GM19372 (cell line): ENCODE results near the gene ALPG.
"Not testable (repeated sequence)": the region's sequence is repeated elsewhere in the genome, so short reads cannot be mapped to it uniquely, and the experiment has no call there.

ENCODE experiments used
- ATAC-seq: cut with Tn5 transposase; IDR thresholded peaks from one replicate; pipeline ENCODE4 v1.9.1; 2021; ENCODE audit warnings: mild to moderate bottlenecking, low read depth, moderate library complexity; ENCODE audit not compliant: unreplicated experiment

Gene ALPG

GRCh38 chr2:232438091-232438490 lies 31.4 kb downstream of the ALPG start:
- ATAC-seq = no peak

GRCh38 chr2:232438951-232439757 lies 32.5 kb downstream of the ALPG start:
- ATAC-seq = no peak

DNA sequence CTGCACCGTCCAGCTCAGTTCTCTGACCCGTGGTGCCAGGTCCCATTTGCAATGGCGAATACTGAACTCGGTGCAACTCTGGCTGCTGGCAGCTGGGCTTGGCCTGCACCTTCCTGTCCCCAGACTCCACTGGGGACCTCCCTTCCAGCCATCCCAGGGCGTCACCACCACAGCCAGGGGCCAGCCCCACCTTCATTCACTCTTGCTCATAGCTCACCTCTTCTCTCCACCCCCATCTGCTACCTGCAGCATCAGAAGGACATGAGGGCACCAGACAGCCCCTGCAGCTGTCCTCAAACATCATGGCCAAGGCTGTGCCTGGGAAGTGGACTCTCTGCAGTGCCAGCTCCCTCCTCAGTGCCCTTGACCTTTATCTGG lies 33.1 kb downstream of the ALPG start:
- no peak for ATAC-seq

DNA sequence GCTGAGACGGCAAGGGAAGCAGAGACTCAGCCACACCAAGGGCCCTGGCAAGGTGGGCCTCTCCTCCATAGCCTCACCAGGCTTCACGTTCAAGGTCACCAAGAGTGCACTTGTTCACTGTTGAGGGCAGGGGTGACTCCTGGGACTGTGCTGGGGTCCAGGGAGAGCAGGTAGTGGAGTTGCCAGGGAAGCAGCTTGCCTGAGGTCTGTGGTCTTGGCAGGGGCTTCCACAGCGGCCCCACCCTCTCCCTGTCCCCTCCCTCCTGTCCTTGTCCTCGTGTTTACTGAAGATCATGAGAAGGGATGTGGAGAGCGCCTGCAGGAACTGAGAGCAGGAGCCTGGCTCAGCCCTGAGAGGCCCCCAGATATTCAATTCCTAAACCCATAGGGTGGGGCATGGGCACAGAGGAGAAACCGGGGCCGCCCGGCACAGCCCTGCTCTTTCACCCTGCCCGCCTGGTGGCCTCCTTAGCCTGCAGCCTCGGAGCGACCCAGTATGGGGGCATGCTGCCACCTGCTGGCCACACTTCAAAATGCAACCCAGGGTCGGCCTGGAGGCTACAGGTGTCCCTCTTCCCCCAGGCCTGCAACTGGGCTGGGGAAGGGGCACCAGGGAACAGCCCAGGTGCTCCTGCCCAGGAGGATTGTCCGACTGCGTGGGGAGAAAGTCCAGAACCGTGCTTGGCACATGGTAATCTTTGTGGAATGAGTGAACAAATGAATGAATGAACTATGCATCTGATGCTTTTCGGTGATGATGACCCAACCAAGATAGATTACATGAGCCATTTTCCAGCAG lies 33.8 kb downstream of the ALPG start:
- ATAC-seq = peak; percentile 89

DNA sequence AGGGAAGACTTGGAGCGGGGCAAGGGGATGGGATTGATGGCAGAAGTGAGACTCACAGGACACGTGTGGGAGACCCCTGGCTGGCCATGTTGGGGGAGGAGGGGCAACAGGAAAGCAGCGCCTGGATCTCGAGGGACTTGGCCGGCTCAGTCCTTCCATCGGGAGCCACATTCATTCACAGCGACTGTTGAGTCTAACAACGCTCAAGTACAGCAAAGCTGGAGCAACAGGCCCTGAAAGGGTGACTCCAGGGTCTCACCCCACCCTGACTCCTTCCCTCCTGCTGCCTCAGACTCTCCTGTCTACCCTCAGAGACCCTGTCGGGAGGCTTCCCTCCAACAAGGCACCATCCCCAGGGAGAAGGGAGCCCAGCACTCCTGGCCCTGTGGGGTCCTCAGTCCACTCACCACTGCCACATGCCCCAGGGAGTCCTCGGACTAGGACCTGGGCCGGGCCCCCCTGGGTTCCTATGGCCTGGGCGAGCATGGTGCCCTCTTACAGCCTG lies 34.6 kb downstream of the ALPG start:
- ATAC-seq = no peak

DNA sequence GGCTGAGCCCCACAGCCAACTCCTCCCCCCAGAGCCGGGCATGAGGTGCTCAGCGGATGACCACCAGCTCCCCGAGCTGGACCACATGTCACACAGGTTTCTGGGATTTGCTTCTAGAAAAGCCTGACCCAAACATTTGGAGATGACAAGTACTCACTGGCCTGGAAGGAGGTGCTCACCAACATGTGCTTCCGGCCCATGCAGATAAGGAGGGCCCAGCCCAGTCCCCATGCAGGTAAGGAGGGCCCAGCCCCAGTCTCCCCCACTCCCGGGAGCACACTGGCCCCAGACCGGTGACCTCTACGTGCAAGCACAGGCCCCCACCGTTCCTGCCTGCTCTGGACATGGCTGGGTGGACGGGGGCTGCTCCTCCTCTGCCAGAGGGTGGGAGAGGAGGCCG lies 35.3 kb downstream of the ALPG start:
- not testable (repeated sequence) for ATAC-seq

GRCh38 chr2:232442431-232442830 lies 35.8 kb downstream of the ALPG start:
- not testable (repeated sequence) for ATAC-seq

GRCh38 chr2:232443047-232443446 lies 36.4 kb downstream of the ALPG start:
- ATAC-seq = not testable (repeated sequence)

DNA sequence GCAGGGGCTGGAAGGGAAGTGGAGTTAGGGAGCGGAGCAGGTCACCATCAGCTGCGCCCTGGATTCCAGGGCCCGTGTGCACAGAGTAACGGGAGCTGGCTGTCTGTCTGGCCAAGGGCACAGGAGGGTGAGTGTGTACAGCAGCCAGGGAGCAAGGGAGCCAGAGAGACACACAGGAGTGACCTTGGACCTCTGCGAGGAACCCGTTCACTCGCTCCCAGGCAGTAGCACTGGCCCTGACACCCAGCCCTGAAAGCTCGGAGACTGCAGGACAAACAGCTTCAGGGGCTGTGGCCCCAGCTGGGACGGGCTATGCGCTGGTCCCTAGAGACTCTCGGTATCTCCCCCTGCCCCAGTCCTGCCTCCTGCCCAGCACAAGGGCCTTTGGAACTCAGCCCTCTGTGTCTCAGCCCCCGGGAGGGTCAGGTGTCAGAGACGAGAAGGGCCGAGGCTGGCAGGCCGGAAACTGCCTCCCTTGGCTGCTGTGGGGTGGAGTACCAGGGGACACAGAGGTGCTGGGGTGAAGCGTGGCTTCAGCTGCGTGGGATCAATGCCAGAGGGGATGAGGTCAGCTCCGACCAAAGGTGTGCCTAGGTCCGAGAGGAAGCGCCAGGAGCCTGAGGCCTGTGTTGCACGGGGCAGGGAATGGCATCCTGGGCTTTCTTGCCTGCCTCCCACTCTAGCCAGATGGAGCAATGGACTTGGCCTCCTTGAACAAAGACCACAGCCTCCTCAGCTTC lies 37.2 kb downstream of the ALPG start:
- not testable (repeated sequence) for ATAC-seq

DNA sequence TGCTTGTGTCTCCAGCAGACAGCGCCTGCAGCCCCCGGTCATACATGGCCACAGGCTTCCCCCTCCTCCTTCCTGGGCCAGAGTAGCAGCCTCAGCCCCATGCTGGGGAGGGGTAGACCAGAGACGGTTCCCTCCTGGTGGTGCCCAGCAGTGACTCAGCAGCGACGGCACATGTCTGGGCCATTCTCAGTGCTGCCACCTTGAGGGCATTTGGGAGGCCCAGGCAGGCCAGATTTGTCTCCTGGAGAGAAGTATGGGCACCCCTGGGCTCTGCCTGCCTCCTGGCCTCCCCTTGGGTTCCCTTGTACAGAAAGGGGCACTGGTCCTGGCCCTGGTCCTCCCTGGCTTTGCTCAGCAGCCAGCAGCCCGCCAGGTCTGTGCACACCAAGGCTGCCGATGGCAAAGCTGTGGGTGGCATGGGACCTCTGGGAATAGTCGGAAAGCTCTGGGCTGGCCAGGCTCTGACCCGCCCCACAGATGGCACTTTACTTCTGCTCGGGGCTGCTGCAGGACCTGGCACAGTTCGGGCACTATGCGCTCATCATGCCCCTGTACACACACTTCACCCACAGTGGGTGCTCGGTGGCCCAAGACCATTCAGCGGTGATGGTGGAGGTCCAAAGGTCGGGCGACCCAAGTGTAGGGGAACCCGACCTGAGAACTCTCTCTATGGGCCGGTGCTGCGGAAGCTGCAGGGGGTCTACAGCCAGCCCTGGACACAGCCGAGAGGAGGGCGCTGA lies 37.9 kb downstream of the ALPG start:
- ATAC-seq = no peak

- not testable (repeated sequence) for ATAC-seq
These were observed 38.7 kb downstream of the ALPG start for GRCh38 chr2:232445149-232445885.

DNA sequence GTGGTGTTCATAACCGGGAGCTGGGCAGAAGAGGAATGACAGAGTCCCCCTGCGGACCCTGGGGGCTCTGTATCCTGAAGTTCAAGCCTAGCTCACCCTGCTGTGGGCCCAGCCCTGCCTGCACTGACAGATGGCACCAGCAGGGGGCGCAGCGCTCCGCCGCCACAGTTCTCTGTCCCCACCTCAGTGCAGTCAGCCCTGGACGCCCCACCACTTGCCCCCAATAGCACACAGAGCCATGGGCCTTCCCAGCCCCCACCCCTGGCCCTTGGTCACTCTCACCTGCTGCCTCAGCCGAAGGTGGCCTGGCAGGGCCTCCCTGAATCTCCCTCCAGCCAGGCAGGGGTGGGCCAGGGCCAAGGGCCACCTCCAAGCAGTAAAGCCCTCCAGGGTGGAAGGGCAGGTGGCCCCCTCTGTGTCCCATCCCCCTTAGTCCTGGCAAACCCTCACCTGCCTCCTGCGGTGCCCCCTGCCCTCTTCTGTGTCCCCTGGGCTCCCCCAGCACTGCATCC lies 39.7 kb downstream of the ALPG start:
- not testable (repeated sequence) for ATAC-seq

GRCh38 chr2:232447091-232447620 lies 40.5 kb downstream of the ALPG start:
- no peak for ATAC-seq

DNA sequence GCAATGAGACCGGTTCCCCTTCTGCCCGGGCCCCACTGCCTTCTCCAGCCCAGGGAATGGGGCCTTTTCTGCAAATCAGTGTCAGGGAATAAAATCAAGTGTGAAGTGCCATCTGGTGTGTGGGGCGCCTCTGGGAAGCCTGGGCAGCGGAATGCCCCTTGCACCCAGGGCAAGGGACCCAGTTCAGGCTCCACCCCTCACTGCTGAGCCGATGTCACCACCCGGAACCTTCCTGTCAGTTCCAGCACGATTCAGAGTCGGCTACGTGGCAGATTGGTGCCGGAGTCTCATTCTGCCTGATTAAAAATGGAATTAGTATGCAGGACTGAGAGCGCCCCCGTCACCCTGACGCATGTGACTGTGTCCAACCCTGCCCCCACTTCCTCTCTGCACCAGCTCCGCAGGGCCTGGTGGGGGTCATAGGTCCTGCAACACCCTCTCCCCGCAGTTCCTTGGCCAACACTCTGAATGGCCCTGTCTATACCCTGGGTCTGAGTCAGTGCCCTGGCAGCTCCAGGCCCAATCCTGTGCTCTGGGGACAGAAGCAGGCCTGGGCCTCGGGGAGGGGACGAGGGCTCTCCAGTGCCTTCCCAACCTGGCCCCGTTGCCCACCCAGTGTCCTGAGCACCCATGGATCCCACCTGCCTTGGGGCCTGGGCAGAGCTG lies 41.1 kb downstream of the ALPG start:
- no peak for ATAC-seq

DNA sequence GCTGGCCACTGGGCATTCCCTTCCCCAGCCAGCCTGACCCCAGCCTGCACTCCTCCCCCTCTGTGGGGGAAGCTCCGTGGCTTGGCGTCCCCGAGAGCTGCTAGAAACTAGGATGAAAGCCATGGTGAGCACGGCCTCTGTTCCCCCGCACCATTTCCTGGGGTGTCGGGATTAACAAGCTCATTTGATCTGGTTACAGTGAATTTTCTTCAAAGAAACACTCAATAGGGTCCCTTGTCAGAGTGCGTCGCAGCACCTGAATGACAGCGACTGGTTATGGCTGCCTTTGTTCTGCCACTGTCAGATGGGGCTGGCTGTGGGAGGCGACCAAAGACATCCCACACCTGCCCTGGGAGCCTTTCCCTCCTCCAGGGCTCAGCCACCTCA lies 41.7 kb downstream of the ALPG start:
- no peak for ATAC-seq

GRCh38 chr2:232449964-232450363 lies 43.3 kb downstream of the ALPG start:
- no peak for ATAC-seq

DNA sequence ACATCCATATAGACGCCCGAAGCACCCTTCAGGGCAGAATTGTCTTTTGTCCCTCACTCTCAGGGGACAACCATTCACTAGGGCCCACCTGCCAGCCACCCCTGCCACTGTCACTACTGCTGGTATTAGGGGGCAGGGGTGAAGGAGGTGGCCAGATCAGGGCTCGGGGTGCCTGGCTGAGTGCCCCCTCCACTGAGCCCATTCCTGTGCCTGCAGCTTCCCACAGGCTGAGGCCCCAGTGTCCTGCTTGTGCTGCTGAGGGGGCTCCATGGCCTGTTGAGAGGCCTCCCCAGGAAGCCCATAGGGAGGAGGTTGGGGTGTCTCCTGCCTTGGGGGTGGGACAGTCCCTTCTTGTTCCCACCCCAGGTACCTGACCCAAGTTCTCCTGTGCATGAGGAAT lies 45.0 kb downstream of the ALPG start:
- not testable (repeated sequence) for ATAC-seq

- ATAC-seq = no peak
These were observed 48.0 kb downstream of the ALPG start for GRCh38 chr2:232454630-232455029.
